ENCODE data around the gene EPB41L2.

- TF ChIP-seq POLR2A (IDR thresholded peaks at IDR 0.05) (no peak), CTCF (IDR thresholded peaks at IDR 0.05 in 4 of 5, conservative IDR thresholded peaks at IDR 0.05 in 1 of 5) (no peak)
Observed at GRCh38 chr6:131039345-131039680, 23.7 kb downstream of the EPB41L2 start.
